Measurements from ENCODE around the gene DLEC1. TPM values are rescaled to one million over a fixed set of nuclear protein-coding genes. Genes with fewer than 3 reads are reported as not detected.

The DLEC1 gene
- total and polyA plus RNA-seq, 2 donors (not counting 1 experiment from before 2014, with no cell fraction given): 0.52 to 2.1 TPM

- DNase-seq (no peak), ATAC-seq (ENCODE audit: low read depth) (no peak)
- ChIA-PET POLR2A (interaction anchor here (1.0 to 1.6 kb wide), 2 partner anchors 23 to 25 kb away, joined by 5 to 6 read pairs; partner anchors contain the start of gene OXSR1), CTCF (interaction anchor here (0.6 to 1.4 kb wide), 2 partner anchors 23 to 26 kb away, joined by 4 to 6 read pairs; partner anchors contain the start of gene OXSR1)
- peaks cover 31% of the 10 kb centered on the region for H3K79me2 ChIP-seq (ENCODE audit: control insufficient read depth, insufficient read depth, low read length)
- Mint-ChIP-seq H3K27me3 (no peaks in the 10 kb centered on the region), H3K4me3 (no peak overlapping the region), H3K4me1 (peaks cover 49% of the 10 kb centered on the region), H3K9me3 (ENCODE audit: insufficient read depth) (peaks cover 4% of the 10 kb centered on the region), H3K27ac (peak overlapping the region; percentile 50)
- H3K36me3 ChIP-seq (replicated peaks in 1 of 2; ENCODE audit: control extremely low read depth in 1 of 2, control insufficient read depth in 1 of 2, extremely low read depth in 1 of 2, insufficient read depth in 2 of 2, low read length in 1 of 2): peaks cover 4 to 19% of the 10 kb centered on the region in 2 experiments
- H2AFZ ChIP-seq (ENCODE audit: insufficient read depth, low read depth, low read length, poor library complexity, severe bottlenecking): no peak overlapping the region
- no peak overlapping the region for H3K27ac ChIP-seq (ENCODE audit: low read length in 2 of 2)
- WGBS (ENCODE audit: insufficient coverage): 81% methylated on average over 2 of the region's 2 CpGs
- H3K27me3 ChIP-seq (replicated peaks in 1 of 4; ENCODE audit: control extremely low read depth in 1 of 4, control insufficient read depth in 3 of 4, insufficient read depth in 4 of 4, low read length in 3 of 4): no peaks in the 10 kb centered on the region
- H3K9me3 ChIP-seq (ENCODE audit: control extremely low read depth in 1 of 3, control insufficient read depth in 2 of 3, insufficient read depth in 1 of 3, low read length in 2 of 3): peaks cover 4 to 7% (median 4%) of the 10 kb centered on the region in 3 donors
- H3K4me2 ChIP-seq (replicated peaks; ENCODE audit: low read depth, low read length, poor library complexity, severe bottlenecking): no peak overlapping the region
- intact Hi-C loops (cut with micrococcal nuclease): no loop called here
- no peaks in the 10 kb centered on the region for H4K20me1 ChIP-seq (ENCODE audit: control insufficient read depth, insufficient read depth, low read length, poor library complexity, severe bottlenecking)
- peaks cover 28 to 36% of the 10 kb centered on the region in 2 donors for H3K4me1 ChIP-seq (ENCODE audit: control insufficient read depth in 2 of 2, insufficient read depth in 2 of 2, low read length in 2 of 2)
- H3K4me3 ChIP-seq (ENCODE audit: control extremely low read depth in 1 of 5, extremely low read depth in 1 of 5, insufficient read depth in 1 of 5, low read depth in 2 of 5, low read length in 4 of 5): no peak overlapping the region
- H3K9ac ChIP-seq (ENCODE audit: low read length): no peak overlapping the region
- TF ChIP-seq EZH2 (IDR thresholded peaks at IDR 0.05; ENCODE audit: borderline replicate concordance, insufficient read depth, low read depth, low read length, poor library complexity, severe bottlenecking) (no peak), CTCF (IDR thresholded peaks at IDR 0.05) (no peak)
These were observed 102.9 kb downstream of the DLEC1 start for GRCh38 chr3:38141952-38142273.

GRCh38 chr3:38142959-38143358 lies 104.0 kb downstream of the DLEC1 start:
- 100% methylated on average over 1 of the region's 1 CpG for WGBS (ENCODE audit: insufficient coverage)

More at GRCh38 chr3:38142959-38143358, 104.0 kb downstream of the DLEC1 start:
- no peak overlapping the region for H3K4me2 ChIP-seq (replicated peaks; ENCODE audit: low read depth, low read length, poor library complexity, severe bottlenecking)
- DNase-seq (no peak), ATAC-seq (ENCODE audit: low read depth) (no peak)
- H3K36me3 ChIP-seq (replicated peaks in 1 of 2; ENCODE audit: control extremely low read depth in 1 of 2, control insufficient read depth in 1 of 2, extremely low read depth in 1 of 2, insufficient read depth in 2 of 2, low read length in 1 of 2): peaks cover 4 to 19% of the 10 kb centered on the region in 2 experiments
- H3K79me2 ChIP-seq (ENCODE audit: control insufficient read depth, insufficient read depth, low read length): peaks cover 22% of the 10 kb centered on the region
- no peak overlapping the region for H2AFZ ChIP-seq (ENCODE audit: insufficient read depth, low read depth, low read length, poor library complexity, severe bottlenecking)
- no peaks in the 10 kb centered on the region for H4K20me1 ChIP-seq (ENCODE audit: control insufficient read depth, insufficient read depth, low read length, poor library complexity, severe bottlenecking)
- peaks cover 4% of the 10 kb centered on the region for H3K9me3 Mint-ChIP-seq (ENCODE audit: insufficient read depth)
- peaks cover 50% of the 10 kb centered on the region for H3K4me1 Mint-ChIP-seq
- peaks cover 28 to 33% of the 10 kb centered on the region in 2 donors for H3K4me1 ChIP-seq (ENCODE audit: control insufficient read depth in 2 of 2, insufficient read depth in 2 of 2, low read length in 2 of 2)
- H3K4me3 Mint-ChIP-seq: no peak overlapping the region
- no peaks in the 10 kb centered on the region for H3K27me3 Mint-ChIP-seq
- intact Hi-C loops (cut with micrococcal nuclease): no loop called here
- TF ChIP-seq CTCF (IDR thresholded peaks at IDR 0.05) (no peak), EZH2 (IDR thresholded peaks at IDR 0.05; ENCODE audit: borderline replicate concordance, insufficient read depth, low read depth, low read length, poor library complexity, severe bottlenecking) (no peak)
- H3K4me3 ChIP-seq (ENCODE audit: control extremely low read depth in 1 of 5, extremely low read depth in 1 of 5, insufficient read depth in 1 of 5, low read depth in 2 of 5, low read length in 4 of 5): no peak overlapping the region
- peaks cover 4 to 11% (median 7%) of the 10 kb centered on the region in 3 donors for H3K9me3 ChIP-seq (ENCODE audit: control extremely low read depth in 1 of 3, control insufficient read depth in 2 of 3, insufficient read depth in 1 of 3, low read length in 2 of 3)
- no peaks in the 10 kb centered on the region for H3K27me3 ChIP-seq (replicated peaks in 1 of 4; ENCODE audit: control extremely low read depth in 1 of 4, control insufficient read depth in 3 of 4, insufficient read depth in 4 of 4, low read length in 3 of 4)
- no peak overlapping the region for H3K27ac ChIP-seq (ENCODE audit: low read length in 2 of 2)
- ChIA-PET CTCF (no interaction called here), POLR2A (no interaction called here)
- H3K9ac ChIP-seq (ENCODE audit: low read length): no peak overlapping the region
- no peak overlapping the region for H3K27ac Mint-ChIP-seq

Data from B cell (primary cell).